Nephron progenitor cell (in vitro differentiated cells): ENCODE measurements around the gene CDC73.
"Not testable (repeated sequence)": the region's sequence is repeated elsewhere in the genome, so short reads cannot be mapped to it uniquely, and the experiment has no call there.

Source experiments
- DNase-seq: peaks from one replicate; pipeline ENCODE4 v3.0.0; 2021
- H3K27ac Mint-ChIP-seq: 2 replicates; pipeline ENCODE4 v1.8.0; 2021; ENCODE audit warnings: mild to moderate bottlenecking, moderate library complexity, mixed read lengths
- H3K27me3 Mint-ChIP-seq: 2 replicates; pipeline ENCODE4 v1.8.0; 2021; ENCODE audit warnings: mild to moderate bottlenecking, low read depth, mixed read lengths; ENCODE audit not compliant: poor library complexity
- H3K36me3 Mint-ChIP-seq: 2 replicates; pipeline ENCODE4 v1.8.0; 2021; ENCODE audit warnings: low read depth, mixed read lengths
- H3K4me1 Mint-ChIP-seq: 2 replicates; pipeline ENCODE4 v1.8.0; 2021; ENCODE audit warnings: mixed read lengths
- H3K4me3 Mint-ChIP-seq: 2 replicates; pipeline ENCODE4 v1.8.0; 2021; ENCODE audit warnings: mild to moderate bottlenecking, moderate library complexity, mixed read lengths
- H3K9me3 Mint-ChIP-seq: 2 replicates; pipeline ENCODE4 v1.8.0; 2021; ENCODE audit warnings: mild to moderate bottlenecking, moderate library complexity, mixed read lengths
- TF ChIP-seq, protein P1 (sequence below): fragments of 200-600 bp; sonication (generic); IDR thresholded peaks from 2 replicates; pipeline ENCODE4 v1.5.0; 2021; ENCODE audit warnings: antibody characterized with exemption

The CDC73 gene

DNA sequence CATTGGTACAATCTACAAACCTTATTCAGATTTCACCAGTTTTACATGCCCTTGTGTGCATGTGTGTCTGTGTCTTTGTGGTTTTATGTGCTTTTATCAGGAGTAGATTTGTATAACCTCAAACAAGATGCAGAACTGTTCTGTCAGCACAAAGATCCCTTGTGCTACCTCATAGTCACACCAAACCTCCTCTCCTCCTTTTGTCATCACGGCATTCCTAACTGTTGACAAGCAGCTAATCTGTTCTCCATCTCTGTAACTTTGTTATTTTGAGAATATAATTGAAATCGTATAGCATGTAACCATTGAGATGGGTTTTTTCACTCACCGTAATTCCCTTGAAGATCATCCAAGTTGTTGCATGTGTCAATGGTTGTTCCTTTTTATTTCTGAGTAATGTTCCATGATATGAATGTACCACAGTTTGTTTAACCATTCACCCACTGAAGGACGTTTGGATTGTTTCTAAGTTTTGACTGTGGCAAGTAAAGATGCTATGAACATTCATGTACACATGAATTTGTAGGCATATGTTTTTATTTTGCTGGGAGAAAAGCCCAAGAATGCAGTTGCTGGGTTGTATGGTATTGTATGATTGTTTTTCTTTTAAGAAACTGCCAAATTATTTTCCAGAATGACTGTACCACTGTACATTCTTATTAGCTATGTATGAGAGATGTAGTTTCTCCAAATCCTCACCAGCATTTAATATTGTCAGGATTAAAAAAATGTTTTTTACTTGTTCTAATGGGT is 142.7 kb downstream of the CDC73 start:
- Mint-ChIP-seq H3K4me1 (no peaks in the 10 kb centered on the region), H3K36me3 (peaks cover 12% of the 10 kb centered on the region), H3K27me3 (no peaks in the 10 kb centered on the region), H3K9me3 (no peaks in the 10 kb centered on the region), H3K27ac (no peak overlapping the region), H3K4me3 (no peak overlapping the region)
- no peak for DNase-seq
- TF ChIP-seq, protein P1, sequence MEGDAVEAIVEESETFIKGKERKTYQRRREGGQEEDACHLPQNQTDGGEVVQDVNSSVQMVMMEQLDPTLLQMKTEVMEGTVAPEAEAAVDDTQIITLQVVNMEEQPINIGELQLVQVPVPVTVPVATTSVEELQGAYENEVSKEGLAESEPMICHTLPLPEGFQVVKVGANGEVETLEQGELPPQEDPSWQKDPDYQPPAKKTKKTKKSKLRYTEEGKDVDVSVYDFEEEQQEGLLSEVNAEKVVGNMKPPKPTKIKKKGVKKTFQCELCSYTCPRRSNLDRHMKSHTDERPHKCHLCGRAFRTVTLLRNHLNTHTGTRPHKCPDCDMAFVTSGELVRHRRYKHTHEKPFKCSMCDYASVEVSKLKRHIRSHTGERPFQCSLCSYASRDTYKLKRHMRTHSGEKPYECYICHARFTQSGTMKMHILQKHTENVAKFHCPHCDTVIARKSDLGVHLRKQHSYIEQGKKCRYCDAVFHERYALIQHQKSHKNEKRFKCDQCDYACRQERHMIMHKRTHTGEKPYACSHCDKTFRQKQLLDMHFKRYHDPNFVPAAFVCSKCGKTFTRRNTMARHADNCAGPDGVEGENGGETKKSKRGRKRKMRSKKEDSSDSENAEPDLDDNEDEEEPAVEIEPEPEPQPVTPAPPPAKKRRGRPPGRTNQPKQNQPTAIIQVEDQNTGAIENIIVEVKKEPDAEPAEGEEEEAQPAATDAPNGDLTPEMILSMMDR: no peak

DNA sequence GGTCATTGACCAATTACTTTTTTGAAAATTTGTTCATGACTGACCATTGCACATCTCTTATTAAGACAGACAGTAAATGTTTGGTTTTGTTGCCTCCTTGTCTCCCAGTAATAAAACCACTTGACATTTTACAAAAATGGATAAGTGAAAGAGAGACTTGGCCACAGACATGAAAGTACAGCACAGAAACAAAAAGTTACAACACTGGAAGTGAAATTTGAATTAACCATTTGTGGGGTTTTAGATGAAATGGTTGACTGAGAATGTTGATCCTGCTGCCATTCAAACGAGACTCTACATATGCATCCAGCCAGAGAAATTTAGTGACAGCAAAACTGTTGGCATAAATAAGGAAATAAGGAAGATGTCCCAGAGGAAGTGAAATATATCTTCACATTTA is 143.9 kb downstream of the CDC73 start:
- Mint-ChIP-seq H3K27ac (no peak overlapping the region), H3K36me3 (peaks cover 13% of the 10 kb centered on the region), H3K9me3 (no peaks in the 10 kb centered on the region), H3K4me1 (no peaks in the 10 kb centered on the region), H3K4me3 (no peak overlapping the region), H3K27me3 (no peaks in the 10 kb centered on the region)
- no peak for DNase-seq
- TF ChIP-seq, protein P1: no peak

DNA sequence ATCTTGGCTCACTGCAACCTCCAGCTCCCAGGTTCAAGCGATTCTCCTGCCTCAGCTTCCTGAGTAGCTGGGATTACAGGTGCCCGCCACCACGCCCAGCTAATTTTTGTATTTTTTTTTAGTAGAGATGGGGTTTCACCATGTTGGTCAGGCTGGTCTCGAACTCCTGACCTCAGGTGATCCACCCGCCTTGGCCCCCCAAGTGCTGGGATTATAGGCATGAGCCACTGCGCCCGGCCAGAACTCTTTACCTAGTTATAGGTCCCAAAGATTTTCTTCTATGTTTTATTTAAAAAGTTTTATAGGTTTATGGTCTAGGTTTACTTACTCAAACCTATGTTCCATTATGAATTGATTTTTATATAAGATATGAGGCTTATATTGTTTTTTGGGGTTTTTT is 145.0 kb downstream of the CDC73 start:
- H3K36me3 Mint-ChIP-seq: peaks cover 24% of the 10 kb centered on the region
- H3K9me3 Mint-ChIP-seq, H3K4me3 Mint-ChIP-seq, DNase-seq, H3K27ac Mint-ChIP-seq, H3K4me1 Mint-ChIP-seq, H3K27me3 Mint-ChIP-seq: not testable (repeated sequence)

DNA sequence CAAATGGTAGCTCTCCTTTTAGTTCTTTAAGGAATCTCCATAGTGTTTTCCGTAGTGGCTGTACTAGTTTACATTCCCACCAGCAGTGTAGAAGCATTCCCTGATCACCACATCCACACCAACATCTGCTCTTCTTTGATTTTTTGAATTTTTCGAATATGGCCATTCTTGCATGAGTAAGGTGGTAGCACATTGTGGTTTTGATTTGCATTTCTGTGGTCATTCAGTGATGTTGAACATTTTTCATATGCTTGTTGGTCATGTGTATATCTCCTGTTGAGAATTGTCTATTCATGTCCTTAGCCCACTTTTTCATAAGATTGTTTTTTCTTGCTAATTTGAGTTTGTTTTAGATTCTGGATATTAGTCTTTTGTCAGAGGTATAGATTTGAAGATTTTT is 149.2 kb downstream of the CDC73 start:
- Mint-ChIP-seq H3K9me3 (peaks cover 41% of the 10 kb centered on the region), H3K4me3 (no peak overlapping the region), H3K36me3 (peaks cover 53% of the 10 kb centered on the region), H3K4me1 (no peaks in the 10 kb centered on the region), H3K27me3 (peaks cover 3% of the 10 kb centered on the region), H3K27ac (no peak overlapping the region)
- DNase-seq: no peak
- TF ChIP-seq, protein P1: no peak

DNA sequence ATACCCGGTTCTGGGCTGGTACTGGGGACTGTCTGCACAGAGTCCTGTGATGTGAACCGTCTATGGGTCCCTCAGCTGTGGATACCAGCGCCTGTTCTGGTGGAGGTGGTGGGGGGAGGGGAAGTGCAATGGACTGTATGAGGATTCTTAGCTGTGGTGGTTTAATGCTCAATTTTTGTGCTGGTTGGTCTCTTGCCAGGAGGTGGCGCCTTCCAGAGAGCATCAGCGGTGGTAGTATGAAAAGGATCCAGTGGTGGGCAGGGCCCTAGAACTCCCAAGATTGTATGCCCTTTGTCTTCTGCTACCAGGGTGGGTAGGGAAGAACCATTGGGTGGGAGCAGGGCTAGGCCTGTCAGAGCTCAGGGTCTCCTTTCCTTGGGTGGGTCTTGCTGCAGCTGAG is 153.9 kb downstream of the CDC73 start:
- no peaks in the 10 kb centered on the region for H3K4me1 Mint-ChIP-seq
- peaks cover 3% of the 10 kb centered on the region for H3K27me3 Mint-ChIP-seq
- H3K36me3 Mint-ChIP-seq: peaks cover 50% of the 10 kb centered on the region
- TF ChIP-seq, protein P1: no peak
- no peak overlapping the region for H3K27ac Mint-ChIP-seq
- peaks cover 41% of the 10 kb centered on the region for H3K9me3 Mint-ChIP-seq
- H3K4me3 Mint-ChIP-seq: no peak overlapping the region
- DNase-seq: no peak

DNA sequence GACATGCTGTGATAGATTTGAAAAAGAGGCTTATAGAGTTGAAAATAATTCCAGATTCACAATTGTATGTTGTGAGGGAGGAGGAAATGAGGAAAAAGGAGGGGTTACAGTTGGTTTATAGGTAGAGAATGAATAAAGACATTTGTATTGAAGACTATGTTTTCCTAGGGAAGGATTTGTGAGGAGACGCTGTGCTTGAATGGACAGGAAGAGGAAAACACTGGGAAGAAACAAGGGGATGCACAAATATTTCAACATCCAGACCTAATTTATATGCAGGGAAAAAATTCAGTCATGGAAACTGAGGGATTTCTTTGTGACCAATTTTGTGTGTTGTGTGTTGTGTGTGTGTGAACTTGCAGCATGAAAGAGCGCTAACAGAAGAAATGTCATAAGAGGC is 157.1 kb downstream of the CDC73 start:
- peaks cover 3% of the 10 kb centered on the region for H3K27me3 Mint-ChIP-seq
- peaks cover 20% of the 10 kb centered on the region for H3K36me3 Mint-ChIP-seq
- H3K27ac Mint-ChIP-seq: no peak overlapping the region
- H3K4me3 Mint-ChIP-seq: no peak overlapping the region
- DNase-seq: no peak
- H3K4me1 Mint-ChIP-seq: no peaks in the 10 kb centered on the region
- TF ChIP-seq, protein P1: no peak
- peaks cover 19% of the 10 kb centered on the region for H3K9me3 Mint-ChIP-seq
